WTC11 (cell line): ENCODE measurements around the gene GTF2H1. TPM values are rescaled to one million over a fixed set of nuclear protein-coding genes. Genes with fewer than 3 reads are reported as not detected.
A peak's percentile ranks its signal among the peaks of the same experiment; 100 is the strongest.

Experiments
- ATAC-seq: fragments of 200-7000 bp; cut with Tn5 transposase; 2 replicates; pipeline ENCODE4 v1.10.0; 2021; ENCODE audit warnings: mild to moderate bottlenecking, moderate library complexity
- CTCF ChIA-PET: fragments of 300-600 bp; sonication (Branson Sonifier 250); formaldehyde crosslinking; loops from one replicate; lab custom pipeline; 2021; ENCODE audit warnings: antibody characterized with exemption; lab: Charles Lee
- POLR2A ChIA-PET: fragments of 350-600 bp; sonication (Branson Sonifier 250); formaldehyde crosslinking; loops from one replicate; lab custom pipeline; 2021; ENCODE audit warnings: antibody characterized with exemption; lab: Charles Lee
- DNase-seq: peaks from one replicate; pipeline ENCODE4 v3.0.0; 2021; ENCODE audit warnings: low spot score
- H3K27ac Mint-ChIP-seq: 2 replicates; pipeline ENCODE4 v1.8.0; 2021; ENCODE audit warnings: mixed read lengths
- H3K27me3 Mint-ChIP-seq: 2 replicates; pipeline ENCODE4 v1.8.0; 2021; ENCODE audit warnings: low read depth, mild to moderate bottlenecking, moderate library complexity, mixed read lengths
- H3K36me3 Mint-ChIP-seq: 2 replicates; pipeline ENCODE4 v1.8.0; 2021; ENCODE audit warnings: mixed read lengths
- H3K4me1 Mint-ChIP-seq: 2 replicates; pipeline ENCODE4 v1.8.0; 2022; ENCODE audit warnings: mixed read lengths
- H3K4me3 Mint-ChIP-seq: 2 replicates; pipeline ENCODE4 v1.8.0; 2021; ENCODE audit warnings: mild to moderate bottlenecking, moderate library complexity, mixed read lengths
- H3K9me3 Mint-ChIP-seq: 2 replicates; pipeline ENCODE4 v1.8.0; 2021; ENCODE audit warnings: mixed read lengths
- CBFB ChIP-seq: sonication (generic); formaldehyde crosslinking; IDR thresholded peaks from 2 replicates; pipeline ENCODE4 v1.8.1; 2022; ENCODE audit warnings: mild to moderate bottlenecking, low read depth, missing genetic modification reagents
- ETV6 ChIP-seq: sonication (generic); formaldehyde crosslinking; IDR thresholded peaks from 2 replicates; pipeline ENCODE4 v1.8.1; 2022; ENCODE audit warnings: mild to moderate bottlenecking, missing genetic modification reagents
- HMGA2 ChIP-seq: fragments of 250-450 bp; sonication (Bioruptor Pico); IDR thresholded peaks from 2 replicates; pipeline ENCODE4 v1.4.0; 2021; ENCODE audit warnings: mild to moderate bottlenecking, moderate library complexity
- IRF2 ChIP-seq: sonication (generic); formaldehyde crosslinking; IDR thresholded peaks from 2 replicates; pipeline ENCODE4 v1.8.0; 2022; ENCODE audit warnings: low read depth, missing genetic modification reagents, borderline replicate concordance
- NFE2L1 ChIP-seq: sonication (generic); formaldehyde crosslinking; IDR thresholded peaks from 2 replicates; pipeline ENCODE4 v1.8.1; 2023; ENCODE audit warnings: missing genetic modification reagents
- ZNF396 ChIP-seq: fragments of 250-450 bp; sonication (Bioruptor Pico); IDR thresholded peaks from 2 replicates; pipeline ENCODE4 v1.8.0; 2021; ENCODE audit warnings: mild to moderate bottlenecking, moderate library complexity, borderline replicate concordance
- ZNF671 ChIP-seq: fragments of 250-450 bp; sonication (Bioruptor Pico); IDR thresholded peaks from 2 replicates; pipeline ENCODE4 v1.8.0; 2021; ENCODE audit warnings: mild to moderate bottlenecking
- total RNA-seq: library from RNA; stranded (reverse); gene quantifications from 3 replicates; pipeline ENCODE4 v1.2.3, GENCODE V29; 2021
- TF ChIP-seq, protein P1 (sequence below): fragments of 250-450 bp; sonication (Bioruptor Pico); IDR thresholded peaks from 2 replicates; pipeline ENCODE4 v1.9.0; 2021; ENCODE audit warnings: mild to moderate bottlenecking, borderline replicate concordance
- TF ChIP-seq, protein P2 (sequence below): sonication (generic); formaldehyde crosslinking; IDR thresholded peaks from 2 replicates; pipeline ENCODE4 v1.8.1; 2022; ENCODE audit warnings: mild to moderate bottlenecking, moderate library complexity, missing genetic modification reagents
- TF ChIP-seq, protein P3 (sequence below): sonication (generic); formaldehyde crosslinking; conservative IDR thresholded peaks from 2 replicates; pipeline ENCODE4 v1.8.1; 2023; ENCODE audit warnings: mild to moderate bottlenecking, low read depth, missing genetic modification reagents, moderate library complexity
- TF ChIP-seq, protein P4 (sequence below): sonication (generic); formaldehyde crosslinking; IDR thresholded peaks from 2 replicates; pipeline ENCODE4 v1.8.0; 2022; ENCODE audit warnings: mild to moderate bottlenecking, missing genetic modification reagents
- TF ChIP-seq, protein P5 (sequence below): fragments of 250-450 bp; sonication (Bioruptor Pico); IDR thresholded peaks from 2 replicates; pipeline ENCODE4 v1.9.0; 2021; ENCODE audit warnings: mild to moderate bottlenecking
- TF ChIP-seq, protein P6 (sequence below): sonication (generic); formaldehyde crosslinking; IDR thresholded peaks from 2 replicates; pipeline ENCODE4 v1.8.1; 2022; ENCODE audit warnings: missing genetic modification reagents, borderline replicate concordance
- TF ChIP-seq, protein P7 (sequence below): sonication (generic); formaldehyde crosslinking; IDR thresholded peaks from 2 replicates; pipeline ENCODE4 v1.8.1; 2022; ENCODE audit warnings: low read depth, missing genetic modification reagents, borderline replicate concordance
- TF ChIP-seq, protein P8 (sequence below): sonication (generic); formaldehyde crosslinking; IDR thresholded peaks from 2 replicates; pipeline ENCODE4 v1.8.0; 2023; ENCODE audit warnings: mild to moderate bottlenecking, missing genetic modification reagents

GTF2H1 gene
- total RNA-seq, 1 experiment from 2014 or later: 24.1 TPM

DNA sequence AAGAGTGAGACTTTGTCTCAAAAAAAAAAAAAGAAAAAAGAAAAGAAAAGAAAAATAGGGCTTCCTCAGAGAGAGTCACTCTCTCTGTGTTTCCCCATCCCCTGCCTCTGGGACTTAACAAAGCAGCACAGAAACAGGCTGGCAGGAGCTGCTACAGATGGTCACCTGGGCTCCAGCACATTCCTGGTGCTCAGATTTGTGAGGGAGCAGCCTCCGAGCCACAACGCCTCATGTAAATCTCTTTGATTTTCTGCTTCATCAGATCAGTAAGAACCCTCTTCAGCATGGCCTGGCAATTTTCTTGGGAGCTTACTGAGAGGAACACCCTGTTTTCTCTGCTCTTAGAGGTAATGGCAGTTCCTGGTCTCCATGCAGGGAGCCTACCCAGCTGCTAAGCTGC is 56.8 kb downstream of the GTF2H1 start (continued):
- TF ChIP-seq, protein P1, sequence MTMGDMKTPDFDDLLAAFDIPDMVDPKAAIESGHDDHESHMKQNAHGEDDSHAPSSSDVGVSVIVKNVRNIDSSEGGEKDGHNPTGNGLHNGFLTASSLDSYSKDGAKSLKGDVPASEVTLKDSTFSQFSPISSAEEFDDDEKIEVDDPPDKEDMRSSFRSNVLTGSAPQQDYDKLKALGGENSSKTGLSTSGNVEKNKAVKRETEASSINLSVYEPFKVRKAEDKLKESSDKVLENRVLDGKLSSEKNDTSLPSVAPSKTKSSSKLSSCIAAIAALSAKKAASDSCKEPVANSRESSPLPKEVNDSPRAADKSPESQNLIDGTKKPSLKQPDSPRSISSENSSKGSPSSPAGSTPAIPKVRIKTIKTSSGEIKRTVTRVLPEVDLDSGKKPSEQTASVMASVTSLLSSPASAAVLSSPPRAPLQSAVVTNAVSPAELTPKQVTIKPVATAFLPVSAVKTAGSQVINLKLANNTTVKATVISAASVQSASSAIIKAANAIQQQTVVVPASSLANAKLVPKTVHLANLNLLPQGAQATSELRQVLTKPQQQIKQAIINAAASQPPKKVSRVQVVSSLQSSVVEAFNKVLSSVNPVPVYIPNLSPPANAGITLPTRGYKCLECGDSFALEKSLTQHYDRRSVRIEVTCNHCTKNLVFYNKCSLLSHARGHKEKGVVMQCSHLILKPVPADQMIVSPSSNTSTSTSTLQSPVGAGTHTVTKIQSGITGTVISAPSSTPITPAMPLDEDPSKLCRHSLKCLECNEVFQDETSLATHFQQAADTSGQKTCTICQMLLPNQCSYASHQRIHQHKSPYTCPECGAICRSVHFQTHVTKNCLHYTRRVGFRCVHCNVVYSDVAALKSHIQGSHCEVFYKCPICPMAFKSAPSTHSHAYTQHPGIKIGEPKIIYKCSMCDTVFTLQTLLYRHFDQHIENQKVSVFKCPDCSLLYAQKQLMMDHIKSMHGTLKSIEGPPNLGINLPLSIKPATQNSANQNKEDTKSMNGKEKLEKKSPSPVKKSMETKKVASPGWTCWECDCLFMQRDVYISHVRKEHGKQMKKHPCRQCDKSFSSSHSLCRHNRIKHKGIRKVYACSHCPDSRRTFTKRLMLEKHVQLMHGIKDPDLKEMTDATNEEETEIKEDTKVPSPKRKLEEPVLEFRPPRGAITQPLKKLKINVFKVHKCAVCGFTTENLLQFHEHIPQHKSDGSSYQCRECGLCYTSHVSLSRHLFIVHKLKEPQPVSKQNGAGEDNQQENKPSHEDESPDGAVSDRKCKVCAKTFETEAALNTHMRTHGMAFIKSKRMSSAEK (CRISPR knock-in tag): no peak
- TF ChIP-seq, protein P2, sequence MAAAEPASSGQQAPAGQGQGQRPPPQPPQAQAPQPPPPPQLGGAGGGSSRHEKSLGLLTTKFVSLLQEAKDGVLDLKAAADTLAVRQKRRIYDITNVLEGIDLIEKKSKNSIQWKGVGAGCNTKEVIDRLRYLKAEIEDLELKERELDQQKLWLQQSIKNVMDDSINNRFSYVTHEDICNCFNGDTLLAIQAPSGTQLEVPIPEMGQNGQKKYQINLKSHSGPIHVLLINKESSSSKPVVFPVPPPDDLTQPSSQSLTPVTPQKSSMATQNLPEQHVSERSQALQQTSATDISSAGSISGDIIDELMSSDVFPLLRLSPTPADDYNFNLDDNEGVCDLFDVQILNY (CRISPR knock-in tag): no peak
- TF ChIP-seq, protein P3, sequence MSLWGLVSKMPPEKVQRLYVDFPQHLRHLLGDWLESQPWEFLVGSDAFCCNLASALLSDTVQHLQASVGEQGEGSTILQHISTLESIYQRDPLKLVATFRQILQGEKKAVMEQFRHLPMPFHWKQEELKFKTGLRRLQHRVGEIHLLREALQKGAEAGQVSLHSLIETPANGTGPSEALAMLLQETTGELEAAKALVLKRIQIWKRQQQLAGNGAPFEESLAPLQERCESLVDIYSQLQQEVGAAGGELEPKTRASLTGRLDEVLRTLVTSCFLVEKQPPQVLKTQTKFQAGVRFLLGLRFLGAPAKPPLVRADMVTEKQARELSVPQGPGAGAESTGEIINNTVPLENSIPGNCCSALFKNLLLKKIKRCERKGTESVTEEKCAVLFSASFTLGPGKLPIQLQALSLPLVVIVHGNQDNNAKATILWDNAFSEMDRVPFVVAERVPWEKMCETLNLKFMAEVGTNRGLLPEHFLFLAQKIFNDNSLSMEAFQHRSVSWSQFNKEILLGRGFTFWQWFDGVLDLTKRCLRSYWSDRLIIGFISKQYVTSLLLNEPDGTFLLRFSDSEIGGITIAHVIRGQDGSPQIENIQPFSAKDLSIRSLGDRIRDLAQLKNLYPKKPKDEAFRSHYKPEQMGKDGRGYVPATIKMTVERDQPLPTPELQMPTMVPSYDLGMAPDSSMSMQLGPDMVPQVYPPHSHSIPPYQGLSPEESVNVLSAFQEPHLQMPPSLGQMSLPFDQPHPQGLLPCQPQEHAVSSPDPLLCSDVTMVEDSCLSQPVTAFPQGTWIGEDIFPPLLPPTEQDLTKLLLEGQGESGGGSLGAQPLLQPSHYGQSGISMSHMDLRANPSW (CRISPR knock-in tag): no peak
- TF ChIP-seq, protein P4, sequence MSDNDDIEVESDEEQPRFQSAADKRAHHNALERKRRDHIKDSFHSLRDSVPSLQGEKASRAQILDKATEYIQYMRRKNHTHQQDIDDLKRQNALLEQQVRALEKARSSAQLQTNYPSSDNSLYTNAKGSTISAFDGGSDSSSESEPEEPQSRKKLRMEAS (CRISPR knock-in tag): no peak
- TF ChIP-seq CBFB (CRISPR knock-in tag) (no peak), ZNF671 (CRISPR knock-in tag) (no peak)
- TF ChIP-seq, all 79 proteins: peak for 0

DNA sequence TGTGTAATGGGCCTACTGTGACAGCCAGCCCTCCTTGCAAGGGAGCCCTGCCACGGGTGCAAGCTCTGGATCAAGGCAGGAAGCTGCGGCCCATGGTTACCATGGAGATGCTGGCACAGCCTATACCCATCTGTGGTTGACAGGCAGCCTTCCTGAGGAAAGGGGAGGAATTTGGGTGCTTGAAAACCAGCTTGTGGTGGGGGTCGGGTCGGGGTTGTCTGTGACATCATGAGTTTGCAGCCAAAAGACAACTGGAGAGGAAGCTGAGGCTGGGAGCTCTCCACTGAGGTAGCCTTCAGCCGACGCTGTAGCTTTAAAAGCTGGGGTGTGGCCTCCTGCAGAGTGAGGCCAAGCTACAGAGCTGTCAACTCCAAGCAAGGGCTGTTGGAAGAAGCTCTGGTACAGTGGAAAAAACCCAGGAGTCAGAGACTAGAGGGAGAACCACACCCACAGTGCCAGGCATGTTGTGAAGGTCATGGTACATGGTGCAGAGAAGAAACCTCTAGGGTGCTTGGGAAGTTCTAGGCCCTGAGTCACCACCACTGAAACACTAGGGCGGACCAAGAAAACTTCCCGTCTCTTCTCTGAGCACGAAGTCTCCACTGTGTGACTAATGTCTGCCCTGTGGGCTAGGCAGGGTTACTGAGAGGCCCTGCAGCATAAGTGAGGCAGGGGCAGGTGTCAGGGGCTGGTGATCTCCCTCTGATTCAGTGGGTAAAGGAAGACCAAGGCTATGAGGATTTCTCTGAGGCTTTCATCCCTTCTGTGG is 61.2 kb downstream of the GTF2H1 start:
- H3K9me3 Mint-ChIP-seq: no peaks in the 10 kb centered on the region
- POLR2A ChIA-PET: interaction anchor here (1.0 to 1.3 kb wide), 2 partner anchors 9 to 12 kb away, joined by 3 to 4 read pairs; no protein-coding TSS in a partner anchor
- H3K36me3 Mint-ChIP-seq: no peaks in the 10 kb centered on the region
- CTCF ChIA-PET: interaction anchor here (0.9 to 2.7 kb wide), 3 partner anchors 17 to 339 kb away, joined by 3 to 12 read pairs (median 3); no protein-coding TSS in a partner anchor
- no peak overlapping the region for H3K27ac Mint-ChIP-seq
- peak; percentile 63 for ATAC-seq
- H3K4me1 Mint-ChIP-seq: peaks cover 13% of the 10 kb centered on the region; the same call in 1 of the 2 replicates
- no peak for DNase-seq
- peaks cover 4% of the 10 kb centered on the region; the same call in 1 of the 2 replicates for H3K27me3 Mint-ChIP-seq
- no peak overlapping the region for H3K4me3 Mint-ChIP-seq
- TF ChIP-seq IRF2 (CRISPR knock-in tag): no peak
- TF ChIP-seq NFE2L1 (CRISPR knock-in tag): no peak
- TF ChIP-seq, protein P5, sequence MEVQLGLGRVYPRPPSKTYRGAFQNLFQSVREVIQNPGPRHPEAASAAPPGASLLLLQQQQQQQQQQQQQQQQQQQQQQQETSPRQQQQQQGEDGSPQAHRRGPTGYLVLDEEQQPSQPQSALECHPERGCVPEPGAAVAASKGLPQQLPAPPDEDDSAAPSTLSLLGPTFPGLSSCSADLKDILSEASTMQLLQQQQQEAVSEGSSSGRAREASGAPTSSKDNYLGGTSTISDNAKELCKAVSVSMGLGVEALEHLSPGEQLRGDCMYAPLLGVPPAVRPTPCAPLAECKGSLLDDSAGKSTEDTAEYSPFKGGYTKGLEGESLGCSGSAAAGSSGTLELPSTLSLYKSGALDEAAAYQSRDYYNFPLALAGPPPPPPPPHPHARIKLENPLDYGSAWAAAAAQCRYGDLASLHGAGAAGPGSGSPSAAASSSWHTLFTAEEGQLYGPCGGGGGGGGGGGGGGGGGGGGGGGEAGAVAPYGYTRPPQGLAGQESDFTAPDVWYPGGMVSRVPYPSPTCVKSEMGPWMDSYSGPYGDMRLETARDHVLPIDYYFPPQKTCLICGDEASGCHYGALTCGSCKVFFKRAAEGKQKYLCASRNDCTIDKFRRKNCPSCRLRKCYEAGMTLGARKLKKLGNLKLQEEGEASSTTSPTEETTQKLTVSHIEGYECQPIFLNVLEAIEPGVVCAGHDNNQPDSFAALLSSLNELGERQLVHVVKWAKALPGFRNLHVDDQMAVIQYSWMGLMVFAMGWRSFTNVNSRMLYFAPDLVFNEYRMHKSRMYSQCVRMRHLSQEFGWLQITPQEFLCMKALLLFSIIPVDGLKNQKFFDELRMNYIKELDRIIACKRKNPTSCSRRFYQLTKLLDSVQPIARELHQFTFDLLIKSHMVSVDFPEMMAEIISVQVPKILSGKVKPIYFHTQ (CRISPR knock-in tag): no peak
- TF ChIP-seq ETV6 (CRISPR knock-in tag): no peak
- TF ChIP-seq HMGA2 (CRISPR knock-in tag): no peak
- TF ChIP-seq, protein P4 (CRISPR knock-in tag): no peak
- TF ChIP-seq, protein P6, sequence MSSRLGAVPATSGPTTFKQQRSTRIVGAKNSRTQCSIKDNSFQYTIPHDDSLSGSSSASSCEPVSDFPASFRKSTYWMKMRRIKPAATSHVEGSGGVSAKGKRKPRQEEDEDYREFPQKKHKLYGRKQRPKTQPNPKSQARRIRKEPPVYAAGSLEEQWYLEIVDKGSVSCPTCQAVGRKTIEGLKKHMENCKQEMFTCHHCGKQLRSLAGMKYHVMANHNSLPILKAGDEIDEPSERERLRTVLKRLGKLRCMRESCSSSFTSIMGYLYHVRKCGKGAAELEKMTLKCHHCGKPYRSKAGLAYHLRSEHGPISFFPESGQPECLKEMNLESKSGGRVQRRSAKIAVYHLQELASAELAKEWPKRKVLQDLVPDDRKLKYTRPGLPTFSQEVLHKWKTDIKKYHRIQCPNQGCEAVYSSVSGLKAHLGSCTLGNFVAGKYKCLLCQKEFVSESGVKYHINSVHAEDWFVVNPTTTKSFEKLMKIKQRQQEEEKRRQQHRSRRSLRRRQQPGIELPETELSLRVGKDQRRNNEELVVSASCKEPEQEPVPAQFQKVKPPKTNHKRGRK (CRISPR knock-in tag): no peak
- TF ChIP-seq ZNF396 (CRISPR knock-in tag): no peak
- TF ChIP-seq, protein P7, sequence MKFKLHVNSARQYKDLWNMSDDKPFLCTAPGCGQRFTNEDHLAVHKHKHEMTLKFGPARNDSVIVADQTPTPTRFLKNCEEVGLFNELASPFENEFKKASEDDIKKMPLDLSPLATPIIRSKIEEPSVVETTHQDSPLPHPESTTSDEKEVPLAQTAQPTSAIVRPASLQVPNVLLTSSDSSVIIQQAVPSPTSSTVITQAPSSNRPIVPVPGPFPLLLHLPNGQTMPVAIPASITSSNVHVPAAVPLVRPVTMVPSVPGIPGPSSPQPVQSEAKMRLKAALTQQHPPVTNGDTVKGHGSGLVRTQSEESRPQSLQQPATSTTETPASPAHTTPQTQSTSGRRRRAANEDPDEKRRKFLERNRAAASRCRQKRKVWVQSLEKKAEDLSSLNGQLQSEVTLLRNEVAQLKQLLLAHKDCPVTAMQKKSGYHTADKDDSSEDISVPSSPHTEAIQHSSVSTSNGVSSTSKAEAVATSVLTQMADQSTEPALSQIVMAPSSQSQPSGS (CRISPR knock-in tag): no peak
- TF ChIP-seq, protein P8, sequence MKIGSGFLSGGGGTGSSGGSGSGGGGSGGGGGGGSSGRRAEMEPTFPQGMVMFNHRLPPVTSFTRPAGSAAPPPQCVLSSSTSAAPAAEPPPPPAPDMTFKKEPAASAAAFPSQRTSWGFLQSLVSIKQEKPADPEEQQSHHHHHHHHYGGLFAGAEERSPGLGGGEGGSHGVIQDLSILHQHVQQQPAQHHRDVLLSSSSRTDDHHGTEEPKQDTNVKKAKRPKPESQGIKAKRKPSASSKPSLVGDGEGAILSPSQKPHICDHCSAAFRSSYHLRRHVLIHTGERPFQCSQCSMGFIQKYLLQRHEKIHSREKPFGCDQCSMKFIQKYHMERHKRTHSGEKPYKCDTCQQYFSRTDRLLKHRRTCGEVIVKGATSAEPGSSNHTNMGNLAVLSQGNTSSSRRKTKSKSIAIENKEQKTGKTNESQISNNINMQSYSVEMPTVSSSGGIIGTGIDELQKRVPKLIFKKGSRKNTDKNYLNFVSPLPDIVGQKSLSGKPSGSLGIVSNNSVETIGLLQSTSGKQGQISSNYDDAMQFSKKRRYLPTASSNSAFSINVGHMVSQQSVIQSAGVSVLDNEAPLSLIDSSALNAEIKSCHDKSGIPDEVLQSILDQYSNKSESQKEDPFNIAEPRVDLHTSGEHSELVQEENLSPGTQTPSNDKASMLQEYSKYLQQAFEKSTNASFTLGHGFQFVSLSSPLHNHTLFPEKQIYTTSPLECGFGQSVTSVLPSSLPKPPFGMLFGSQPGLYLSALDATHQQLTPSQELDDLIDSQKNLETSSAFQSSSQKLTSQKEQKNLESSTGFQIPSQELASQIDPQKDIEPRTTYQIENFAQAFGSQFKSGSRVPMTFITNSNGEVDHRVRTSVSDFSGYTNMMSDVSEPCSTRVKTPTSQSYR (CRISPR knock-in tag): no peak
